ENCODE data around the gene HEPACAM2.
A peak's percentile ranks its signal among the peaks of the same experiment; 100 is the strongest.

HEPACAM2 gene

DNA sequence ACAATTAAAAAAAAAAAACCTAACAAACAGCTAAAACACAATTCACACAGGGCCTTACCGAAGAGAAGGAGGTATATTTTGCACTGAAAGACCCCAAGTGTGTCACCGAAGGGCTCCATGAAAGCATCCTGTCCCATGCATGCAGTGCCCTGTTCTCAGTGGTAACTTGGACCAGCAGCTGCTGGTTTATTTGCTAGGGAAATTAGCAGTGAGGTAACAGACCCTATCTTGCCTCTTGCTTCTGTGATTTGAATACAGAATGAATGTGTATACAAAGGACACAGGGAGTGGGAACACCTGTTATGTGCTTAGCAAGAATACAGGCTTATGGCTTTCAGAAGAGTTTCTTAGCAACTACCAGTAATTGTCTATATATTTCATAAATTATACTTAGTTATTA, at the start of gene HEPACAM2:
HEPACAM2 (minus strand) TSS at position 160 of the 400 bp plus-strand sequence.
- peak; percentile 90 for DNase-seq

DNA sequence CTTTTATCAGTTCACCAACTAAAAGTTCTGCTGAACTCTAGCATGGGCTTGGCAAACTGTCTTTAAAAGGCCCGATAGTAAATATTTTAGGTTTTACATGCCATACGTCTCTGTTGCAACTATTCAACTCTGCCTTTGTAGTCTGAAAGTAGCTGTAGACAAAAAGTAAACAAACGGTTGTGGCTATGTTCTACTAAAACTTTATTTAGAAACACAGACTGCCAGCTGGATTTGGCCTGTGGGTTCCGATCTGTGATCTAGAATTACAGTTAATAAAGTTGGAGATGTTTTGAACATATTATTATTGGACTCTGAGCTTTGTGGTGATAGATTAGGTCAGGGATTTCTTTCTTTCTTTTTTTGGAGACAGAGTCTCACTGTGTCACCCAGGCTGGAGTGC, 39.0 kb upstream of the HEPACAM2 start:
- no peak for DNase-seq

DNA sequence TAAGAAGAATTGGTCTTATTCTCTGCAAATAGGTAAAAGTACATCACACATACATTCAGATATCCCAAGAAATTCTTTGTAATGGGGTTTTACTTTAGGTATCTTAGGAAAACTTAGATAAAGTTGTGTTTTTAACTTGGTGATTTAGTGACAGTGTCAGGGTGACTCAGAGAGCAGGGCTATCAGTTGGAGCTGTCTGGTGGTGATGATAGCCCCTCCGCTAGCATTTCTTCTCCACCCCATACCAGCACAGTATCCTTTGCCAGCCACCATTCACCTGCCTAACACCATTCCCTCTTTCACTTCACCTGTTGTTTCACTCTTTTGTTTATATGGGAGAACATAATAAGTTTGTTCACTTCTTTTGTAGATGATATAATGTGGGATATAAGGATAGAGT, 36.3 kb upstream of the HEPACAM2 start:
- DNase-seq = no peak

DNA sequence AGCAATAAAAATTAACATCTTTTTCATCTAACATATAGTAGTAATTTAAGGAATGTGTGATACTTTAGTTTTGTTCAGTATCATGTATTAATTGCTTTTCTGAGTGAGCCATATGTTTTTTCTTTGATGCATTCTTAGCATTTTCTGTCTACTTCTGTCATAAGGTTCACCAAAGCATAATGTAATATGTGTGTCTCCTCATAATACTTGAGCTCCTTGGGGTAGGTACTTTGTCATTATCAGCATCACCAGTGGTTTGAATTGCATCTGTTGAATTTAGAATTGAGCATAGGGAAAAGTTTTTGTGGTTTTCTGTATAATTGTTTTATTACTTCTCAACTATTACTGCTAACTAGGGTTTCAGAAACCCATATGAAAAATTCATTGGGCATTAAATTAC, 32.4 kb upstream of the HEPACAM2 start:
- no peak for DNase-seq

DNA sequence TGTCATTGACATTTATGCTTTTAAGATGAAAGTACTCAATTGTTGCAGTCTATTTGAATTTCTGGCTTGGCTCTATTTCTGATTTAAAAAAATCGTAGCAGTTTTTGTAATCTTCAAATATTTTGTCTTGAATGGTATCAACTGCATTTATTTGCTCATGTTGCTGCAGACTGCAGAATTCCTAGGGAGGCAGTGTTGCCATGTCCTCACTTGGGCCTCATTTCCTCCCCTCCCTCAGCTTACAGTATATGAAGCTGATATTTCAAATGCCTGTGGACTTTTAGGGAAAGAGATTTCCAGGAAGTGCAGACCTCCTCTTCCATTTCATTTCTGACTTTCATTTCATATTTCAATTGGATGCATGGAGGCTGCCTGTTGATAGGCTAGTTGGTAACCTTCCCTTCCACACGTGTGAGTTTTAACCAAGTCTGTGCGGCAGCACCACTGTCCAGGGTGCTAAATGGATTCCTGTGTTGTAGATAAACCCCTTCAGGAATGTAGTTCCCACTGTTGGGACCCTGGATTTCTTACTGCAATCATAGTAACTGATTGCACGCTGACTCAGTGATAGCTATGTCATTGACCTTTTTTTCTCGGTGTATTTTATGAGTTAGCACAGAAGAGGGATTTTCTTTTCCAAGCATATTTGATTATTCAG, 23.4 kb upstream of the HEPACAM2 start:
- no peak for DNase-seq

DNA sequence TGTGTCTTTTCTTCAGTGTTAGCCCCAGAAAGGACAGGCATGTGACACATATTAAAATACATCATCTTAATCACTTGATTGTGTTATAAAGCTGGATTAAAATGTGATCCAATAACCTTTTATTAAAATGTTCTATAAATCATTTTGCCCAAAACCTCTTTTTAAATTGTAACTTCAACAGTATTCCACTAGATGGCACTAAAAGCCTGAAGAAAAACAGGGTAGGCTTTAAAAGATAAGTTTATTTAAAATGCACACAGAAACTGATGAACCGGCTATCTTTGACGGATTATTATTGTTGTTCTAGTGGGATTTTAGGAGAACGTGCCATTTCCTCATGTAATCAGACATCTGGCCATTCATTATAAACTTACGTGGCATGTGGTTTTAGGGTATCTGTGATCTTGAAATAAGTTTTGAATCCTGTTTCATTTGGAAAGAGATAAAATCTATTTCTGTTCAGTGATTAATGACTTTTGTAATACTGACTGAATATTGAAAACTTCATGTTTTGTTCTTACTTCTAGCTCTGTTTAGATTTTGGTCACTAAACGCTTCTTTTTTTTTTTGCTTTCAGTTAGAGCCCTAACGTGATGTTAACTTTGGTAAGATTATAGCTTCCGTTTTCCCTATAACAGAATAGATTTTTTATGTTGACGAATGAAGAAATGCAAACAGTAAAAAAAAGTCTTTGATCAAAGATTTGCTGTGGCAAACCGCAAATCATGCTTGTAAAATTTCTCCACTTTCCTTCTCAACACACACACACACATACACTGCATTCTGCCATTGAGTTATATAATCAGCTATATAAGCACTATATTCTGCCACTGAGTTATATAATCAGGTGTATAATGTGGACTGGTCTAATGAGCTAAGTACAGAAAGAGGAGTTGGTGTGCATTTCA, 19.5 kb upstream of the HEPACAM2 start:
- DNase-seq = peak; percentile 44

DNA sequence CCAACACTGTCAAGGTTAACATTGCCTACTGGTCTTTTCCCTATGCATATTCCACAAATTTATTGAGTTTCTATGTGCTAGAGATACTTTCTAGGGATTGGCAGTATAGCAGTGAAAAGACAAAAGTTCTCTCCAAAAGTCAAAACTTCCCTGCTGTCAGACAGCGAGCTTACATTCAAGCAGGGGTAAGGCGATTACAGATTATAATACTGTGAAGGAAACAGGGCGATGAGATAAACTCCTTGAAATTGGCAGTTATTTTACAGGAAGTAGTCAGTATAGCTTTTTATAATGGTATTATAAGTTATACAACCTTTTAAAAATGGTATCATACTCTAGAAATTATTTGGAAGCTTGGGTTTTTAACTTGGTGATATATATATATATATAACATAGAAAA, 15.8 kb upstream of the HEPACAM2 start:
- no peak for DNase-seq

DNA sequence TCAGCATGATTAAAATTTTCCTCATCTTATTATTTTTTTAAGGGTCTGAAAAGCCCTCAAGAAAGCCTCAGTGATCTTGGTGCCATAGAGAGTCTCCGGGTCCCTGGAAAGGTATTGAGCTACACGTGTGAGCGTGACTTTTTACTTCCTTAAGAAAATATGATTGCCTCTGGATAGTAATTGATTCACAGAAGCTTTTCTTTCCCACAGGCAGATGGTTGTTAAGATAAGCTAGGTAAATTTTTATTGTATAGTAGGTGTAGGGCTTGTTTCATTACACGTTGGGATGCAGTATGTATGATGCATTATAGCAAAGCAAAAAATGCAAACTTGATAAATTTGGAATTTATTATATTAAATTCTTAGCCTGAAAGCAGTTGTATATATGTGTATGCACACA, 13.6 kb upstream of the HEPACAM2 start:
- DNase-seq = no peak

DNA sequence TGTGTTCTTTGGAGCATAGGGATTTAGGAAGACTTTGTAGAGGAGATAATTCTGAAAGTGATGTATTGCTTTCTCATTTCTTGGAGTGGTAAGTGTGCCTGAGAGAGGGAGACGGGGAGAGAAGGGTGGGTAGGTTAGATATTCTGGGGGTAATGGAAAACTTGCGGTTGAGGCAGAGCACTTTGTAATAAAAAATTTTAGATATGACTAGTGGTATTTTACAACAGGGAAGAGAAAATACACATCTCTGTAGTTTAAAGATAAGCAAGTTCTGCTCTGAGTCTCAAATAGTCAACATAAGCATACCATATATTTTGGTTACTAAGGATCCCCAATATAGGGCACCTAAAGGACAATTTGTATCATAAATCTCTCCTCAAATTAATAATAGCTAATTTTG, 12.5 kb upstream of the HEPACAM2 start:
- no peak for DNase-seq

DNA sequence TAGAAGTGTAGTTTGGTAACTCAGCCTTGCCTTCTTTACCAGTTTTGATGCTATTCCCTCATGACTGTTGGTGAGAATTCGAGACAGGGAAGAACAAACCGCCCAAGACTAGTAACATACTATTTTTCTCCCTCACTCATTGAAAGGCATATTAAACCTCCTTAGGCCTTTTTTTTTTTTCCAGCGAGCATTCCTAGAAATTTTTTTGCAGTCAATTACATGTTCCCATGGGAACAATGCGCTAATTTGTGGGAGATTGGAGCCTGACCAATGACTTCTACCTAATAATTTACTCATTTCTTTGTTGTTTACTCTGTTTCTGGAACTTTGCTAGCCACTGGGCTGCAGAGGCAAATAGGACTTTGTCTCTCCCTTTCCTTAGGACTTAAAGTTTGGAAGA, 11.9 kb upstream of the HEPACAM2 start:
- no peak for DNase-seq

DNA sequence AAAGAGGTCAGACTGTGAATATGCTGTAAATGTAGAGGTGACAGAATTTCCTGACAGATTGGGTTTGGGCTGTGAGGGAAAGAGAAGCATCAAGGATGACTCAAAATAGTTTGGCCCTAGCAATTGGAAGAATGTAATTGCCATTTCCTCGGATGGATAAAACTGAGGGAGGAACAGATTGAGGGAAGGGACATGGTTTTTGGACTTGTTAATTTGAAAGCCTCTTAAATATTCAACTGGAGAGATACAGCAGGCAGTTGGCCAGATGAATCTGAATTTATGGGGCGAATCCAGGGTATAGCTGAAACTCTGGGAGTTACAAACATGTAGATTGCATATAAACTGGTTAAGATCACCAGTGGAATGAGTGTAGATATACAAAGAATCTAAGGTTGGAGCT, 9.3 kb upstream of the HEPACAM2 start:
- DNase-seq = no peak

DNA sequence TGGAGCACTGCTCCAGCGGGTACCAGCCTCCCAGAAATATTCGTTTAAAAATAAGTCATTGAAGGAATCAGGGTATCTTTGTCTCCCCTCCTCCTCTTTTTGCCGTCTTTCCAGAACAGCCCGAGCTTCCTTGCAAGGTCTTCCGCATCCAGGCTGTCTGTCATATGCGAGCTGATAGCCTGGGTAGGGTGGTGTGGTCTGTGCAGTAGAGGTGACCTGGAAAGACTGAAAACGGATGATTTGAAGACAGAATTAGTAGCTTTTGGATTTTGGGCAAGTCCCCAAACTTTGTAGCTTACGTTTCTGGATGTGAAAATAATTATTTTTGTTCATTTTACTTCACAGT, 6.4 kb upstream of the HEPACAM2 start:
- no peak for DNase-seq

DNA sequence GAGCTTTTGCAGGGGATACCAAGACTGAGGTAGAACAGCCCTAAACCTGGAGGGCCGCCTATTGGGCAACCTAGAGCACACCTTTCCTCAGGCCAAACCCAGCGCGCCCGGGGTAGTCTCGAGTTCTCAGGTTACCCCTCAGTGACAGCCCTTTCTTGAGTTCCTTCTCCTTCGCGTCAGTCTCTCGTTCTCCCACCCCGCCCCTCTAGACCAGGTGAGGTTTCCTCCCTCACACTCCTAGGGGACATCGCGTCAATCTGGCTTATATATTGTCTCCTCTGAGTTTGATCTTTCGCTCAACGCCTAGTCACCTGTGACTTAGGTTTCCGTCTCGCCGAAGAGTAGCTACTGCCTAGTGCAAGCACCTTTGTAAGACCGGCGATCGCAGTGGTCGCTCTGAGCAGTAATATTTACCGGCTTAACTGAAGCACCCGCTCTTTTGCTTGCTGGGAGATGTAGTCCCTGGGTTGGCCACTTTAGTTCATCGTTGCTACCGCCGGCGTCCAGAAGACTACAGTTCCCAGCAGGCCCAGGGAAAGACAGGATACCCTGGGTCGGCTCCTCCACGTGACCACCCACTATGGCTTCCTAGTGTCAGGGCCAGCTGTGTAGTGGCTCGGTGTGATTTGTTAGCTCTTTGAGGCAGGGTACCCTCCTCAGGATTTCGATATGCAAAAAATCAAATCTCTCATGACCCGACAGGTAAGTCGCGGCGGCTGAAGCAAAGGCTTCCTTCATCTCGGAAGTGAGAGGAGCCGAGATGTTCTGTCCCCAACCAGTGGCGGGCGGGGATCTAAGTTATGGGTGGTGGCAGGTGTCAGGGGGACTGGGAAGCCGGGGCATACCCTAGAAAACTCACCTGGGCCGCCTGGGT, 5.8 kb upstream of the HEPACAM2 start, which contains the start of gene VPS50:
VPS50 (plus strand) TSS at position 568 of the 874 bp plus-strand sequence; CDS start at position 670, 102 bp downstream.
- peak; percentile 96 for DNase-seq

DNA sequence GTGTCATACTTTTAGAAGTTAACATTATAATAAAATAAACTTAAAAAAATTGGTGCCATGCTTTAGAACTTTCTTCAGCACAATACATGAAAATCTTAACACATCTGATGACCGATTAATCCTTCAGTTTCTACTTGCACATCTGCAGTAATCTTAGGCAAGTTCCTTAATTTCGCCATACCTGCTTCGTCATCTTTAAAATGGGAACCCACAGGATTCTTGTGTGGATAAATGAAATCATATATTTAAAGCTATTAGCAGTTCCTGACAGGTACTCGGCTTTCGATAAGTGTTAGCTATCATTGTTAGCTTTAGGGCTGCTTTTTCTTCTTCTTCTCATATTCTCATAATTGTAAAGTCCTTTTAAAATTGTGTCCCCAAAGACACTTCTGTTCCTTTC, 5.0 kb upstream of the HEPACAM2 start:
- DNase-seq = no peak

DNA sequence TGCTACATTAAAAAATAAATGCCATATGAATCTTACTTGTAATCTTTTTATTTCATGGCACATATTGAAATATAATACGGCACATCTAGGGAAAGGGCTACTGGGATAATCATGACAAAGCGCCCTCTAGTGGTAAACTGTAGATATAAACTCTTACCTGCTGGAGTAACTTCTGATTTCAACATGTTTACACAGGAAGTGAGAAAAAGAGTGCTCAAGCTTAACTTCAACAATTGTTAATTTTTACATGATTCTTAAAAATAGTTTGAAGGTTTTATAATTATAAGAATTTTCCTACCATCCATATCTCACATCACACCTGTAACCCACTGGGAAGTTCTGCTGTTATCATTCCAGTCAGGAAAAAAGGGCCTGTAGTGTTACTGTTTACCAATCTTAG, 2.0 kb upstream of the HEPACAM2 start:
- DNase-seq = peak; percentile 82

DNA sequence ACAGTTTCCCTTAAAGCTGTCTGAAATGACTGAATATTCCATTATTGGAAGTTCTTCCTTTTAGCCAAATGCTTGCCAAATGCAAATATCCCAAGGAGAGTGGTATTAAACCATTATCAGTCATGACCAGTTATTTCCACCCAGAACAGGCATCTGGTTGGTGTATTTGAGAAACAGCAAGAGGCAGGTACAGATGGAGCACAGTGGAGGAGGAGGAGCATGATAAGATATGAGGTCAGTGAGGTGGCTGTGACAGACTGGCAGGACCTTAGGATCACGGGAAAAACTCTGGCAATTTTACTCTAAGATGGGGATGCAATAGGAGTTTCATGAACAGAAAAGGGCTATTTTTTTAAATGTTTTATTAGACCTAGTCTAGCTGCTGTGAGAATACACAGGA, 6.4 kb downstream of the HEPACAM2 start:
- DNase-seq = no peak

DNA sequence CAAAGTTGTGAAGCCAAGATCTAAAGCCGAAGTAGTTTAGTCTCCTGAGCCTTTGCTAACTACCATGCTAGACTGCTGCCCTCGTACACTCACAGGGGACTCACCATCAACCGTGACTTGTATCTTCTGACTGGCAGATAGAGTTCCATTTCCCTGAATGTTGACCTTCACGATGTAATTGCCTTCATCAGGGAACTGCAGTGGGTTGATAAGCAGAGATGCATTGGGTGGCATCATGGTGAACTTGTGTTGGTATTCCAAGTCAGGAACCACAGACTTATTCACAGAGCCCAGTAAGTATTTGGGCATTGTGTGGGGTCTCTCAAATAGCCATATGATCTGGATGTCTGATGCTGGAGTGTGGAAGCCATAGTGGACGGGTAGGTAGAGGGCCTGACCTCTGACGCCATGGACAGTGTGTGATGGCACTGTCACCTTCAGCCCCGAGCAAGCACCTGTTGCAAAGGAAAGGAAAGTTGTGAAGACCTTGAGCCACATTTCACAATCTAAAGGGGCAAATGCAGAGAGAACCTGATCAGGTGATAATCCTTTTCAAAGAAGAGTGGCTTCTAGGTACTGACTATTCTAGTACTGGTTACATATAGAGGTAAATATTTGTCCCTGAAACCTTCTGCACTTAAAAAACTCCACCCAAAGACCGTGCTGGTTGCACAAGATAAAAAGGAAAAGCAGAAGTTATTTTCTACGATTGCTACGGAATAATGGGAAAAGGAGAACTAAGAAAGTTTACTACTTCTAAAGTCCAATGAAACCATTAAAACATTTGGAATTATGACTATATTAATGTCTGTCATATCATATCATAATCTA, 7.1 kb downstream of the HEPACAM2 start:
- no peak for DNase-seq

DNA sequence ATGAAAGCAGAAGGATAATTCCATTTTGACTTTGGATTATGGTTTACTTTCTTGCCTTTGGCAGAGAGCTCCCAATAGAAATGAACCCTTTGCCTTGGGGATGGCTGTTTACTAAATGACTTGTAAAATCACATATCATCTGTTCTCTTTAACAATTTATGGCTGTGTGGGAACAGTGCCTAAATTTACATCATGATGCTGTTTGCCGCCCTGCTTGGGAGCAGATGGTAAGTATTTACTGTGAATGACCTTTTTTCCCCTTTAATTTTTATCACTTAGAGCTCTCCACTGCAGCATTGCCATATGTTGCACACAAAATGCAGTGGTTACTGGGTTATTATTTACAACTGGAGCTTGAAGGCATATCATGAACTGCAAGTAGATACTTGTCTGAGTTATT, 13.4 kb downstream of the HEPACAM2 start:
- DNase-seq = peak; percentile 66

DNA sequence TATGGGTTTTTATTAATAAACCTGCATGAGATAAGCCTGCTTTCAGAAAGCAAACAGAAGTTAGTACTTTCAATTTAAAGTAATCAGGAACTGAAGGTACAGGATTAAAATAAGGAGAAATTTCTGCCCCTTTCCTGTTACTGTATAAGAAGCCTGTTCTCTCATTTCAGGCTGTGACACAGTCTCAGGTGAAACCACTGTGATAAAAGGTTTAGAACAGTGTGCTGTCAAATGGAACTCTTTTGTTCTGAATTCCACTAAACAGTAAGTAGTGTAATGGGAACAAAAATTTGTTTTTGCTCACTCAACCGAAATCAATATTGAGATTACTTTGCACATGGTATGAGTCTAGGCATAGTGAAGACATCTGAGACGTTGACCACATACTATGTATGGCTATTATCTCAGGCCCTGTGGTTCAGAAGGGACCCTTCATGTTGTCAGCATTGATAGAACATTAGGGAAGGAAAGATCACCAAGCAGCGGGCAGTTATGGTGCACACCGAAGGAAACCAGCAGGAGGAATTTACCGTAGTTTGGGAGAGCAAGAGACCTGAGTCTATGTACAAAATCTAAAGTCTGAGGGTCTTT, 14.9 kb downstream of the HEPACAM2 start:
- DNase-seq = no peak

DNA sequence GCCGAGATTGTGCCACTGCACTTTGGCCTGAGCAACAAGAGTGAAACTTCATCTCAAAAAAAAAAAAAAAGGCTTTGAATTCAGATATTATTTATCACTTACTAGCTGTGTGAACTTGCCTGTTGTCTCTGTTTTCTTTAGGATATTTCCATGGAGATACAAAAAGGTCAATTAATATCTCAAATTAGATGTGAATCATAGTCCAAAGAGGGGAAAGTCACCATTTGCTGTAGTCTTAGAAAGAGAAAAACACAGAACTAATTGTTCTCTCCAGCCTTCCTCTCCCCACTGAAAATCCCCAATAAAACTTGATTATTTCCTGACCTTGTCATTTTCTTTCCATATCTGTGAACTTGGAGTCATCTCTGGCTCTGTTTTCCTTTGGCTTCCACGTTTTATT, 21.2 kb downstream of the HEPACAM2 start:
- no peak for DNase-seq

DNA sequence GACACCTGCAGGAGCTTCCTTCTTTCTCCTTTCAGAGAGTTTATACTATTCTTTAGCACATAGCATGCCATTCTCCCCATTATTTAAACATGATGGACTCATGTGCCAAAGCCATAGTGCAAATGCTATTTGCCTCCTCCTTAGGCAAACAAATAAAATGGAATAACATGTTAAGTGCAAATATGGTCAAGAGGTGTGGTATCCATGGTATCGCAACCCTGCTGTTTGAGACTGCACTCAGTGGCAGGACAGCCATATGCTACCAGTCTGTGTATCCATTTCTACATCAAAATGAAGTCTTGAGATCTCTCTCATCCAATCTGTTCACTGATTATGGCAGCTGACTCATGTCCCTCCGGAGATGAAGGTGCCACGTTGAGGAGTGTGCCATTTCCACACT, 22.8 kb downstream of the HEPACAM2 start:
- DNase-seq = peak; percentile 87
